ENCODE results near the gene ACSBG1. TPM values are rescaled to one million over a fixed set of nuclear protein-coding genes. Genes with fewer than 3 reads are reported as not detected.

Gene ACSBG1
- total RNA-seq, 1 experiment from 2014 or later: not detected

DNA sequence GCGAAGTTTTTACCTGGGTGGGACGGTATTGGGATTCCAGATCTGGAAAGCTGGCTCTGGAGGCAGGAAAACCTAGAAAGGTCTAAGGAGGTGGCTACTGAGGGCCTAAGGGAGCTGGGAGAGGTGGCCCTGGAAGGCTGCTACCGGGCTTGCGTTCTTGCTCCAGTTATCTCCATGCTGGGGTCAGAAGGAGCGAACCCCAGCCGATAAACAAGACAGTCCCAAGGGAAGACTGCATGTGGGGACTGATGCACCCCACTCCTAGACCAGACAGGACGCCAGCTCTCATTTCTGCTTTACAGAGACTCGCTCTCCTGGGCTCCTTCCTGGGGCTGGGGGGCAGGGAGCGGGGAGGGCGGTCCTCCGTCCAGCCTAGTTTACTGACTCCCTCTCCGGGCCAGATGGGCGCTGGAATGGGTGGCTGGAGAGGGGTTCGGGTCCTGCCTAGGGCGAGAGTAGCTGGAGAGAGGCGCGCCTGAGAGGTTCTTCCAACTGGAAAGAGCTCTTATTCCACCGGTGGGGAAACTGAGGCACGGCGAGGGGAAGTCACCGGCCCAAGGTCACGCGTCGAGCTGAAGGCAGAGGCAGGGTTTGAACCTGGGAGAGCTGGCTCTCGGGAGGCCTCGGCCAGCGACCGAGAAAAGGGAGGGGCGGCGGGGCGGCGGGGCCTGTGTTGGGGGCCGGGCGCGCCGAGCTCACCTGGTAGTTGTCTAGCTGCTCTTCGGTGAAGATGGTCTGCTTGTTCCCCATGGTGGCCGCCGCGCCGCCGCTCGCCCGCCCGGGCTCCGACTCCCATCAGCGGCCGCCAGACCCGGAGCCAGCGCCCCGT, 103.7 kb downstream of the ACSBG1 start:
- DNase-seq (ENCODE audit: low spot score): no peak

DNA sequence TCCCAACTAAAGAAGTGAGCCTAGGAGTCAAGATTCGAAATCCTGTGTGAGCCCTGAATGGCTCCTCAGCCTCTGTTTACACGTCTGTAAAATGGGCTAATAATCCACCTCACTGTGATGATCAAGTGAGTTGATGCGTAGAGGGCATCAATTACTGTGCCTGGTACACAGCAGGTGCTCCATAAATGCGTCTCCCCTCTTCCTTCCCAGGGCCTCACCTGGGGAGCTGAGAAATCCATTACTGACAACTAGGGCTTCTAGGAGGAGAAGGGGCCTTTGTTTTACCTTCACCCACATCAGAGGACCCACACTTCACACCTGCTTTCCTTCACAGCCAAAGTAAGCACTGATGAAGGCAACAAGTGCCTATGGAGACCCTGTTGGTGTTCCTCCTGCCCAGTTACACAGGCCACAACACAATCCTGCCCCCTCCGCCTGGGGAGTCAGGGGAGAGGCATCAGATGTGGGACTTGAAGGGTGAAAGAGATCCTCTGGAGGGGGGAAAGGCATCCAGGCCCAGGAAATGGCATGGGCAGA, 104.5 kb downstream of the ACSBG1 start:
- no peak for DNase-seq (ENCODE audit: low spot score)

DNA sequence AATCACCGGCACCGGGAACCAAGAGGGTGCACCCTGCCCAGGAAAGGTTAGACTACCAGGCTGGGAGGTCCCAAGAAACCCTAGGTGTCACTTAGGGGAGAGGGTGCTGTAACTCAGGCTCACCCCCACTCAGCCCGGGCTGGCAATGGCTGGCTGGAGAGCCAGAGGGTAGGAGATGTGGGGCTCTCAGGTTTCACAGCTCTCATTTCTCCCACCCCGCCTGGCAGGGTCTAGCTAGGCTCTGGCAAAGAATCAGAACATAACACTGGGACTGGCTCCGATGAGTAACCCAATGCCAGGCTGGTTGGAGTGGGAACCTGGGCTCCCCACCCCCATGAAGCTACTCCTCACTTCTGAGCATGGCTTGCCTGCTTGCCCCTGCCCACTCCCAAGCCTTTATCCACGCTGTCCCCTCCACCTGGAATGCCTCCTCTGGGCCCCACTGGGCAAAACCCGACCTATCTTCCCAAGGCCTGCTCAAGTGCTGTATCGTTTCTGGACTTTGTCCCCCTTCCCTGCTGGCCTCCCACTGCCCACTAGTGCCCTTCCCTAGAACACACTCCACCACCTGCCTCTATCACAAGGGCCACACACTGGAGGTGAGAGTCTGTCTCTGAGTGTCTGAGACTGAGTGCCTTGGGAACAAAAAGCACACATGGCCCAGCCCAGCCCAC, 105.2 kb downstream of the ACSBG1 start:
- no peak for DNase-seq (ENCODE audit: low spot score)

DNA sequence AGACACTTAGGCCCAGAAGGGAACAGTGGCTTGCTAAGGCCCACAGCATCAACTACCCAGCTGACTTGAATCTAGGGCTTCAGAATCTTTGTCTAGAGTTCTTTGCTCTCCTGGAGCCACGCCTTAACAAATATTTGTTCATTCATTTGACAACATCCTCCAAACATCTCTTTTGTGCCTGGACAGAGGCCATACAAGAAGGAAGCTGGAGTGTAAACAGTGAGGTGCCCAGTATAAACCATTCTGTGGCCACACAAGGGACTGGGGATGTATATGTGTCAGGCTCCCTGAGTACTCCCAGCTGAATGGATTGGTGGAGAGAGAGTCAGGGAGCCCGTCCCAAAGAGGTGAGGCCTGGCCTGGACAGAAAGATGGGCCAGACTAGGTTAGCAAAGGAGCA, 106.5 kb downstream of the ACSBG1 start:
- DNase-seq (ENCODE audit: low spot score): no peak

DNA sequence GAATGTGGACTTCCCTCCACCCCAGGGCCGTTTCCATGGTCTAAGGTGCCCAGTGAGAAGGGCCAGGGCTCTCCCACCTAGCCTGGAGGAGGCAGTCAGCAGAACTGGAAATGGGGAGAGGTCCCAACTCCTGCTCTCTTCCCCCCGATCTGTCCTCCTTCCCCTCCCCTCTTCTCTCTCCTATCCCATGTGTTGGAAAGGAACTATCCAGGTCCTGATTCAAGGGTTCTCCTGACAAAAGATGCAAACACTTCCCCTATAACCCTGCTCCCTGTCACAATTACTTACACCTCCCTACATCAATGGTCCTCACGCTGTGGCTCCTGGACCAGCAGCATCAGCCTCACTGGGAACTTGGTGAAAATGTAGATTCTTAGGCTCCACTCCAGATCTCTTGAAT, 109.1 kb downstream of the ACSBG1 start:
- DNase-seq (ENCODE audit: low spot score): no peak

DNA sequence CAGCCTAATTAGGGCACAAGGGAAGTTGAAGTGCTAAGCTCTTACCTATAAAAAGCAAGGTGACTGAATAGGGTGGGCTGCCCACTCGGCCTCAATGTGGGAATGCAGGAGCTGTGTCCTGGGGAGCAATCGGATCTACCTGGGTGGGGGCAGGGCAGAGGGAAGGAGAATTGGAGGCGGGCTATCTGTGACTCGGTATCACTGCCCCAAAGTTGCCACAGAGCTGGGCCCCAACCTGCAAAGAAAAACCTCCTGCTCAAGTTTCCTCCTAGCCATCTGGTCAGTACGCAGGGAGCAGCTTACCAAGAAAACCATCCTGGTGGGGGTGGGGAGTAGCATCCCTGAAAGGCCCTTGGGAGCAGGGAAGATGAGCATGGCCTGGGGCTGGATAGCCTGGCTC, 113.8 kb downstream of the ACSBG1 start:
- no peak for DNase-seq (ENCODE audit: low spot score)

Other genes with a start within 250 kb of the ACSBG1 start
- 14.5 and 14.9 TPM in 2 replicates for gene TBC1D2B, start 156.9 kb downstream of the ACSBG1 start, total RNA-seq (2014; rRNA removed; shearing (Covaris generic))
- gene SH2D7, start 142.0 kb downstream of the ACSBG1 start, total RNA-seq (2014; rRNA removed; shearing (Covaris generic)): not detected in 2 replicates
- gene CIB2, start 103.1 kb downstream of the ACSBG1 start, total RNA-seq (2014; rRNA removed; shearing (Covaris generic)): 10.7 and 14.4 TPM in 2 replicates
- 66.2 and 71.5 TPM in 2 replicates for gene IDH3A, start 85.2 kb downstream of the ACSBG1 start, total RNA-seq (2014; rRNA removed; shearing (Covaris generic))
- gene DNAJA4, start 30.0 kb upstream of the ACSBG1 start, total RNA-seq (2014; rRNA removed; shearing (Covaris generic)): not detected in 2 replicates
- 71.9 and 86.4 TPM in 2 replicates for gene SKIC8, start 65.0 kb upstream of the ACSBG1 start, total RNA-seq (2014; rRNA removed; shearing (Covaris generic))
- gene CRABP1, start 105.8 kb upstream of the ACSBG1 start, total RNA-seq (2014; rRNA removed; shearing (Covaris generic)): not detected in 2 replicates
- 17.1 and 18.0 TPM in 2 replicates for gene IREB2, start 203.7 kb upstream of the ACSBG1 start, total RNA-seq (2014; rRNA removed; shearing (Covaris generic))

Measured in A172 (cell line).